NOMO-1 treated with DMSO at 0.1 percent for 48 hours (cell line): ENCODE measurements around the gene CATSPERB.
"Not testable (repeated sequence)": the region's sequence is repeated elsewhere in the genome, so short reads cannot be mapped to it uniquely, and the experiment has no call there.

Experiments
- DNase-seq: peaks from one replicate; lab custom pipeline; 2025; ENCODE audit not compliant: unreplicated experiment; lab: John Stamatoyannopoulos, UW

Gene CATSPERB

DNA sequence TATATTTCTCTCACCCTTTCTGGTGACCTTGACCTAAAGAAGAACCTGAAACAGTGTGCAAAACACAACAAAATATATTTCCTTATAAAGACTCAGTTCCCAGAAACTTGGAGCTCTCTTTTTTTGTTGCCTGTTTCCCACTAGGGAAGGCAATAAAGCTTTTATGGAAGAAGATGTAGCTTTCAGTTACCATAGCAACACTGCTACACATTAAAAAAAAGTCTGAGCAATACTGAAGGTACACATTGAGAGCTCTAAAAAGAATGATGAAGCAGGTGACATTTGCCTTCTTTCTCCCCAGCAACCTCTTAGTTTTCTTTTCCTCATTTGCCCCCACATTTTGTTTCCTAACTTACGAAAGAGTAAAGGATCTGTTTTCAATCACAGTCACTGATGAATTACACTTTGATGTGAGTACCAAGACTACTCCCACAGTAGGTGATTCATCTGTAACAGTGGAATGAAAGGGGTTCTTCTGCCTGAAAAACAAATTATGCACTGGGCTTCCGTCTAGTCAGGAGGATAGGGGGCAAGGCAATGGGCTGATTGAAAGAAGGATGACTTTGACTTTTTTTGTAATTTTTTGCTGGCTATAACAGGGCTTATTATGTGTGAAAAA lies 1.1 kb upstream of the CATSPERB start:
- DNase-seq: no peak

DNA sequence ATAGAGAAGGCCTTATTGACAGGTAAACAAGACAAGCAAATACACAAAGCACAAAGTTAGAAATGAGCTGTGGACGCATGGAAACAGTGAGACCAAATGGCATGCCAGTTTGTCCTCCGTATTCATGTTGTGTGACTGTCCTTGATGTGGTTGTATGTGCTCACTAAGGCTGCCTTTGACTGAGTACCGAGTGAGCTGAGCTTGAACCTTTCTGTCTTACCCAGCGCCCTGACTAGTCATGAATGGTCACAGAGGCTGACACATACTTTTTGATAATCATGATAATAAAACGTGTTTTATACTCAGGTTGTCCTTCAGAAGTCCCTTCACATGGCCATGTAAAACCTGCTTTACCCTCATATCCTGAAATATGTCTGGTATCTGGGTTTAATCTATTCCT lies 553 bp upstream of the CATSPERB start:
- no peak for DNase-seq

DNA sequence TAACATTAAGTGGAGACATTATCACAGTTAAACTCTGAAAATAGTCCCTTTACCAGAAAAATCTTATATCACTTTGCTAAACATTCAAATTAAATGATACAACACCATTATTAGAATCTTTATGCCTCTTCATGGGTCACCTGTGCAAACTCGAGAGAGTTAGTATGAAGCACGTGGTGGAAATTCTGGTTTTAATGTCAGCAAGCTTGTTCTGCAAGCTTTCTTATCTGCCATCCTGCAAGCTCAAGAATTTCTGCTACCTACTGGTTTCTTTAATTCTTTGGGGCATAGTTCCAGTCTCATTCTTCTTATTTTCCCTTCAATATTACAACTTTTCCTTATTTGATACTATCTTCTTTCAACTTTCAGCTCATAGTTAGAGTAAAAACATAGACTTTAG lies 868 bp downstream of the CATSPERB start:
- DNase-seq: no peak

DNA sequence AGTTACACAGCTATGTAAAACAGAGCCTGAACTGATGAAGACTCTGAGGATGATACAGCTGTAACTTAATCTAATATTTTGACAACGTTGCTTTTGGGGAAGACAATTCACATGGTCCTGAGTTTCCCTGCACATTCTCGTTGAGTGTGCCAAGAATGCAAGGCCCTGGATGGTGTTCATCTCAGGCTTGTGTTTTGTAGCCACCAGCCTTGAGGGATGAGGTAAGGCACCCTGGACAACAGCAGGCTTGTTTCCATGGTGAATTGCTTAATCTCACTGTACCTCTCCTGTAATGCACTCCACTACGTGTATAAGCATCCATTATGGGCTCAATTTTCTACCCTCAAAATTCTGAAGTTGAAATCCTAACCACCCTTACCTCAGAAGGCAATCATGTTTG lies 2.1 kb downstream of the CATSPERB start:
- DNase-seq: no peak

DNA sequence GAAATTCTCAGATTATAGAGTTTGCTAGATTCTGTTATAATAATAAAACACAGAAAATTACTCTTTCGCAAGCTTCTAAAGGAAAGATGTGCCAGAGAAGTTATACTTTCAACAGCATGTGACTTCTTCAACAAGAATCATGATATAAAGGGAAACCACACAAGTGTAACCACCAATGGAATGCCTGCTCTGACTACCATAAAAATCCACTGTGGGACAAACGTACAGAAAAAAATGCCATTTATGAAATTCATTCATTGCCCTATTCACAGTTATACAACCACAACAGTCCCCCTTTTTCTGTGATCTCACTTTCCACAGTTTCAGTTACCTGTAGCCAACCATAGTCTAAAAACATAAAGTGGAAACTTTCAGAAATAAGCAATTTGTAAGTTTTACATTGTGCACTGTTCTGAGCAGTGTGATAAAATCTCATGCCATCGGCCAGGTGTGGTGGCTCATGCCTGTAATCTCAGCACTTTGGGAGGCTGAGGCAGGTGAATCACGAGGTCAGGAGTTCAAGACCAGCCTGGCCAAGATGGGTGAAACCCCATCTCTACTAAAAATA lies 3.2 kb downstream of the CATSPERB start:
- DNase-seq: no peak

DNA sequence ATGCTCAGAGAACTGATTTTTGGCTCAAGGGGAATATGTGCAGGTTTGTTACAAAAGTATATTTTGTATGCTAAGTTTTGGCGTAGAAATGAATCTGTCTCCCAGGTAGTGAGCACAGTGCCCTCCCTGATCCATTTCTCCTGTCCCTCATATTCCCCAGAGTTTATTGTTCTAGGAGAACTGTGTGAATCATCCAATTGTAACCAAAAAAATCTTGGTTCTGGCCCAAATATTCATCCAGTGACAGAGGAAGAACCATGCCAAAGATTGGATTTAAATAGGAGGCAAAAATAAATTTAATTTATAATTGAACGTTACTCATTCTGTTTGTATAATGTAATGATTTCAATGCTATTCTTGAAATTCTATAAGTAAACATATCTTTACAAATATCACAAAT lies 4.8 kb downstream of the CATSPERB start:
- no peak for DNase-seq

DNA sequence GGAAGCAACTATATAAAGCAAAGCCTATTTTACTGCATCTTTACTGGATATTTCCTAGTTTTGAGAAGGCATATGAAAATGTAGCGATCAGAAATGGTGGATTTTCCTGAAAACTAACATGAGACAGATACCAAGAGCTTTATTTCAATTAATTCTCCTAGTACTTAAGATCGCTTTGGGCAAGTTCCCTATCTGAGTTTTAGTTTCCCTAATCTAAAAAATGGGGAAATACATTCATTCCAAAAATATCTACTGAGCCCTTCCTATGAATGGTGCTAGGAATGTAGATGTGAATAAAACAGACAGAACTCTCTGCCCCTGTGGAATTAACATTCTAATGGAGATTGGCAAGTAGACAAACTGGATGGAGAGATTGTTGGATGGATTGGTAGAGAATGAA lies 8.4 kb downstream of the CATSPERB start:
- DNase-seq: no peak

DNA sequence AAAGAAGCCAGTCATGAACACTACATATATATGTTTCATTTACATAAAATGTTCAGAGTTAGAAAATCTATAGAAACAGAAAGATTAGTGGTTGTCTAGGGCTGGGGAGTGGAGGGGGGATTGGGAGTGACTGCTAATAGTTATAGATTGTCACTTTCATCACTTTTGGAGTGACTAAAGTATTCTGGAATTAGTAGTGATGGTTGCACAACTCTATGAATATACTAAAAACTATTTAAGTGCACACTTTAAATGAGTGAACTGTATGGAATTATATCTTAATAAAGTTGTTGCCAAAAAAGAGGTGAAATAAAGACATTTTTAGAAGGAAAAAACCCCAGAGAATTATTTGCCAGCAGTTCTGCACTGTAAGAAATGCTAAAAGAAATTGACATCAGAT lies 9.5 kb downstream of the CATSPERB start:
- DNase-seq: no peak

DNA sequence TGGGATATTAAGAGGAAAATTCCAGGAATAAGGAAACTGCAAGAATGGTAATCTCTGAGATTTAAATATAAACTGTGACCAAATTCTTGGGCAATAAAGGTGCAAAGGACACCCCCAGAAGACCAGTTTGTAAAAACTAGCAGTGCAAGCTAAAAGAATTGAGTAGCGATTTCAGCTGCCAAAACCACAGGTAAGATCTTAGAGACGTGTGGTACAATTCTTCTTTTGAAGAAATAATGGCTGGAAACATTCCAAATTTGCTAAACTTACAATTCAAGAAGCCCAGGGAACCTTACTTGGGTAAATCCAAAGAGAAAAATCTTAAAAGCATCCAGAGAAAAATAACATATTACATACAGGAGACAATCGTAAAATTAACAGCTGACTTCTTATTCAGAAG lies 12.0 kb downstream of the CATSPERB start:
- DNase-seq: no peak

DNA sequence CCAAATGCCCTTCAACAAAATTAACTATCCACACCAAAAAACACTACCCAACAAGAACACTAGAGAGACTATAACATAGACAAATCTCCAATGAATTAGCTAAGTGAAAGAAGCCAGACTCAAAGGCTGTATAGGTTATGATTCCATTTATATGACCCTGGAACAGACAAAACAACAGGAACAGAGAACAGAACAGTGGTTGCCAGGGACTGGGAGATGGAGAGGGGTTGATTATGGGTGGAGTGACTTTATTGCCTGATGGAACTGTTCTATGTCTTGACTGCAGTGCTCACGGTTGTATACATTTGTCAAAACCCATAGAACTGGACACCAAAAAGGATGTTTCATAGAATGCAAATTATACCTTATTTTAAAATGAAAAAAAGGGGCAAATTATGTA lies 14.9 kb downstream of the CATSPERB start:
- no peak for DNase-seq

DNA sequence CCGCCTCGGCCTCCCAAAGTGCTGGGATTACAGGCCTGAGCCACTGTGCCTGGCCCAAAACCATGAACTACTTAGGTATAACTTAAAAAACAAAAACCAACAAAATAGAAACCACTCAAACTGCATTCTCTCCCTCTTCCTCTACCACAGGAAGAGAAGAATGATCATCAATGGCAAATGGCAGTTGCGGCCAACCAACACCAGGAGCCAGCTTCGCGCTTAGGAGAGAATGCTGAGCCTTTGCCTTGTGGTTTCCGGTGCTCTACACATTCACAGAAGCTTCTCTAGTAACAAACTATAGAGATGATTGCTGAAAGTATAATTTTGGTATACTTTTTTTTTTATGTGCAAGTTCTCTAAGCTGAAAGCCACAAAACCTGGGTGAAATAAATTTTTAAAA lies 17.1 kb downstream of the CATSPERB start:
- no peak for DNase-seq

DNA sequence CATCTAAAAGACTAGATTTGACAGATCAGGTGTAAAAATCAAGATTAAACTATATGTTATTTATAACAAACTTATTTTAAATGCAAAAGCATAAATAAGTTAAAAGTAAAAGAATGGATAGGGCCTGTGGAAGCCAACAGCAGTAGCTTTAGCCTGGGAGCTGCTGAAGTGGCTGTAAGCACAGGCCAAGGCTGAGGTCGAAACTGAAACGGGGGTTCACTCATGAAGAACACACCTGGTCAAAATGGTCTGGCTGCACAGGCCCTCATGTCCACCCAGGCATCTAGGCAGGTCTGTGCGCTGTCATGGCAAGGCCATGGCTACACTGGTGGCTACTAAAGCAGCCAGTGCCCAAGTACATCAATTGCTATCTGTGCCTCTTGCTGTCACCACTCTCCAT lies 23.1 kb downstream of the CATSPERB start:
- DNase-seq: no peak

DNA sequence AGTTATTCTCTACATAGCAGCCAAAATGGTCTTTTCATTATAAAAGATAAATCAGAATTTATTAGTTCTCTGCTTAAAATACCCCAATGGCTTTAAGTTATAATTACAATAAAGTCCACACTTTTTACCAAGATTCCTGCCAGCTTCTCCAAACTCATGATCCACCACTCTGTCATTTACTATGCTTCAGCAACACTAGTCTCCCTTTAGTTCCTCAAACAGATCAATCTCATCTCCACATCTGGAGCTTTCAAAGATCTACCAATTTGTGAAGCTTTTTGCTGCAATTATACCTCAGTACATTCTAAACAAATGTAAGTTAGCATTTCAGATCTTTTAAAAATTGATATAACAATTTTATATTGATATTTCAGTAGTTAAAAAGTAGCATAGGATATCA lies 24.9 kb downstream of the CATSPERB start:
- DNase-seq: no peak

DNA sequence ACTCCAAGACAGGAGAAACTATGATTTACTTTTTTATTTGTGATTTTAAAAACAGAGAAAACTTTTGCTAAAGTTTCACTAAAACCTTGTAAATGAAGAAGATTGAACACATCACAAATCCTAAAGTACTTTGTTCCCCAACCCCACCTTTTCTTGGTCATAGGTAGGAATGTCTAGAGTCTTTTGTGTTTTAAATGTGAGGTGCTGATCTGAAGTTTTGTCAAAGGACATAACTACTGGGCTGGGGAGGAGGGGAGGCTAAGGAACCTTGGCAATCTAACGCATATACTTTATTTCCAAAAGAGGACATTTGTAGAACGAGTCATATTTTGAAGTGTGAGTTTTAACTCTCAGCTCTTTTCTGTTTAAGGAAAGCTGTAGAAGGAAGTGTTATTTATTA lies 37.2 kb downstream of the CATSPERB start:
- no peak for DNase-seq

DNA sequence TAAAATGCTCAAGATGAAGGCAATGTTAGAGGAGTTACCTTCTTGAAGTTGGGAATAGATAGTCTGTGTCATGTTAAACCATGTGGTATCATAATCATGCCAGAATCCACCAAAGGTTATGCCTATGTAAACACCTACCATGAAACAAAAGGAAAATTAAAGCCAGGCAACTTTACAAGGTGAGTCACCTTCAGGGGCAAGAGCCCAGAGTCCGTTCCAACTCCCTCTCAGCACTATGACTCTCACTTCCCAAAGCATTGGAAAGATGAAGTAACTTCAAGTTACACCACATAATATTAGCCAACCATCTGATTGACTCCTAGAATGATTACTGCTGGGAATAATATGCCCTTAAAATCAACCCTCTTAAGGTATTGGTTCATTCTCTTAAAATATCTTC lies 38.5 kb downstream of the CATSPERB start:
- DNase-seq: no peak

DNA sequence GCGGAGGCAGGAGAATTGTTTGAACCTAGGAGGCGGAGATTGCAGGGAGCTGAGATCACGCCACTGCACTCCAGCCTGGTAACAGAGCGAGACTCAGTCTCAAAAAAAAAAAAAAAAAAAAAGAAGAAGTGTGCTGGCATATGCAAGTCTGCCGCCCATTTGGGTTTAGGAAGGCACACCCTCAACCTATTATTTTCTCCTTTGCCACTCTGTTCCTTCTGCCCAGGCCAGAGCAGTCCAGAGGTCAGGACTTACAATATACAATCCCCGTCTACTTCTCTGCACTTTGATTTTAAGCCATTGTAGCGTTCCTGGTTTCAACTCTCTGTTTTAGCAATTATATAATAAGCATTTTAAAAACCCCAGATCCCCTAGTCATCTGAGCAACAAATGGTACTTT lies 39.8 kb downstream of the CATSPERB start:
- DNase-seq: no peak

DNA sequence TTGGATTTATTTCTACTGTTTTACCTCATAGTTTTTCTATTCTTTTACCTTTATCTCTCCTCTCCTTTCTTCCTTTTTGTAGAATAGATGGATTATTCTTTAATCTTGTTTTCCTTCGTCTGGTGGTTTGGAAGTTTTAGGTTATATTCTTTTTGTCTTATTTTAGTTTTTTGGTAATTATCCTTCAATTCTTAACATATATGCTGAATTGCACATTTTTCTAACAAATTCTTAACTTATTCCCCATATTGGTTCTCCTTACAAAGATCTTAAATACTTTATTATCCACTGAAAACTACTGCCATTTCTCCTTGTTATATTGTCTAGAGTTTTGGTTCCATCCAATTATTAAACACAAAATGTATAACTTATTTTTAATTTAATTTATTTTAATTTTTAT lies 42.3 kb downstream of the CATSPERB start:
- DNase-seq: no peak

DNA sequence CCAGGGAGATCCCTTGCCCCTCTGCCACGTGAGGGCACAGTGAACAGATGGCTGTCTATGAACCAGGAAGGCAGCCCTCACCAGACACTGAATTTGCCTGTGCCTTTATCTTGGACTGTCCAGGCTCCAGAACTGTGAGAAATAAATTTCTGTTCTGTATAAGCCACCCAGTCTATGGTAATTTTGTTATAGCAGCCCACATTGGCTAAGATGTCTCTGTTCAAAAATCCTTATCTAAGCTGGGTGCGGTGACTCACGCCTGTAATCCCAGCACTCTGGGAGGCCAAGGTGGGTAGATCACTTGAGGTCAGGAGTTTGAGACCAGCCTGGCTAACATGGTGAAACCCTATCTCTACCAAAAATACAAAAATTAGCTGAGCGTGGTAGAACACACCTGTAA lies 44.5 kb downstream of the CATSPERB start:
- DNase-seq: not testable (repeated sequence)

DNA sequence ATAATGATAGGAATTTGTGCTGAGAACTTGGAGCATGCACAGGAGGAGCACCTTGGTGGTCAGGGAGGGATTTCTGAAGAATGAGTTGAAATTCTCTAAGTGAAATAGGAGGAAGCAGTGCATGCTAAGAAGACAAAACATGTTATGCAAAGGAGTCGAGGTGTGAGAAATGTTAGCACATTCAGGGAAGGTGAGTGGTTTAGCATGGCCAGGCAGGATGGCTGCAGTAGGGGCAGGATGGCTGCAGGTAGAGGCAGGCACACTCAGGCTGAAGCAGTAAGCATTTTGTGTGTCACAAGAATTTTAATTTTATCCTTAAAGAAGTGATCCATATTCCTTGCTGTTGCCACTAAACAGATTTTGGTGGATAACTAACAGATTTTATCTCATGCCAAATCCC lies 46.3 kb downstream of the CATSPERB start:
- DNase-seq: no peak

DNA sequence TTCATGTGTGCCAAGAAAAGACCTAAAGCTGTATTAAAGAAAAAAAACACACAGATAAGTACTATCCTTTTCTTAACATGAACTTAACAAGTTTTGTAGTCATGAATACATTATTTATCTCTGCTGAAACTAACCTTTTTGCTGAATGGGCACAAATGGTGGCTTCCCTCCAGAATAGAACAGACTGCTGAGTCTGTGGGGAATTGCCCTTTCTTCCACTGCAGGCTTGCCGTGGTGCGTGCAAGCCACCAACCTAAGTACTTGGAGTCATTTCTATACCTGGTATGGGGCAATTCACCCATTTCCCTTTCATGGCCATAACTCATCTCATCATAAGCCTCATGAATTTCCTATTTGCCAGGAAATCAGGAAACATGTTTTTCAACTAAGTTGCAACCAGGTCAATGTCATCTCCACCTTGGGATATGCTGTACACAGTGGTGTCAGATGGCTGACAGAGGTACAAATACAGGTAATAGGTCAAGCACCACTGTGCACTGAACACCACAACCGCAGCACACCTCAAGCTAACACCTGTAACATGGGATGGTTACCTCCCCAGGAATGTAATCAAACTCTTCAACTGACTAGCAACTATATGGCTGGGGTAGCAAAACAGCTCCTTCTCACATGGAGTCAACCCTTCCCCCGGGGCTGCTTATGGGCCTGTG lies 49.9 kb downstream of the CATSPERB start:
- DNase-seq: no peak

DNA sequence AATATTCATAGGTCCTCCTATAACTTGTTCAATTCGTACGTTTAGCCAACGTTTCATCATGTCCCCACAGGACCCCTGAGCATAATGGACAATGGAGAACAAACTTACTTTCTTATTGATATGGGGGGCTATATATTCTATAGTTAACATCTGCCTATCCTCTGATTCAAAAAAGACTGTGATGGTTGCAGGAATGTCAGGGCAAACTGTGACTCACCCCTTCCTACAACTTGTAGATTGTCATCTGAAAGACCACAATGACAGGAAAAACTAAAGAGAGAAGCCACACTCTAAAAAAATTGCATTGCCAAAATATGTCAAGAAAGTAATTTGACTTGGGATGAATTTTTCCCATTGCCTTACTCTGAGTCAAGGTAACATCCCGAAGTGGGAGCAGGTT lies 50.8 kb downstream of the CATSPERB start:
- no peak for DNase-seq

DNA sequence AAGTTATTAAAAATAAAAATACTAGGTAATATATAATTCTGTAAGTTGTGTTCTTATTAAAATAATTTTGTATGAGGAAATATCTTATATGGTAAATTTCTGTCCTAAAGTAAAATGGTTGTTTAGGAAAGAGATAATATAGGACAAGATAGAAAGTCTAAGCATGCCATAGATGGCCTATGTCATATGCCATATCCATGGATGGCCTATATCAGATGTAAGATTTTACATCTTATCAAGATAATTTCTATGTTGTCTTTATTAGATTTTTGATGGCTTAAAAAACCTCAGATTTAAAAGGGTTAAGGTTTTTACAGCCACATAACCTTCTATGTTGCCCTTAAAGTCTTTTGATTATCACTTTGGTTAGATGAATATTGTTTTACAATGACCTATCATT lies 52.6 kb downstream of the CATSPERB start:
- no peak for DNase-seq

DNA sequence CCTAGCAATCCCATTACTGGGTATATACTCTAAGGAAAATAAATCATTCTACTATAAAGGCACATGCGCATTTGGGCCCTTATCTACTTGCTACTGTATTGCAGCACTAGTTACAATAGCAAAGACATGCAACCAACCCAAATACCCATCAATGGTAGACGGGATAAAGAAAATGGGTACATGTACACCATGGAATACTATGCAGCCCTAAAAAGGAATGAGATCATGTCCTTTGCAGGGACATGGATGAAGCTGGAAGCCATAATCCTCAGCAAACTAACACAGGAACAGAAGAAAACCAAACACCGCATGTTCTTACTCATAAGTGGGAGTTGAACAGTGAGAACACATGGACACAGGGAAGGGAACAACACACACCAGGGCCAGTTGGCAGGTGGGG lies 54.2 kb downstream of the CATSPERB start:
- not testable (repeated sequence) for DNase-seq
